ENCODE measurements around the gene C1orf116.

Gene C1orf116

GRCh38 chr1:207048041-207048440 lies 15.5 kb upstream of the C1orf116 start:
- Histone ChIP-seq H3K4me3 (ENCODE audit: low read depth, low read length) (no peak overlapping the region), H3K4me1 (ENCODE audit: control insufficient read depth, insufficient read depth, low read length) (no peaks in the 10 kb centered on the region; the same call in 1 of the 2 replicates), H3K36me3 (ENCODE audit: control insufficient read depth in 2 of 2, insufficient read depth in 1 of 2, low read length in 2 of 2) (peaks cover 0 to 40% of the 10 kb centered on the region in 2 experiments; a peak in 1 of 3 replicates), H3K9me3 (ENCODE audit: control insufficient read depth, insufficient read depth, low read depth, low read length) (no peaks in the 10 kb centered on the region), H3K27ac (ENCODE audit: extremely low read depth, low read depth, low read length) (no peak overlapping the region)
- CTCF ChIA-PET = interaction anchor here (1.2 to 3.6 kb wide), 3 partner anchors 26 to 123 kb away, joined by 4 to 25 read pairs (median 18); no protein-coding TSS in a partner anchor
- POLR2A ChIA-PET = no interaction called here
- TF ChIP-seq ZBTB44 (tag by site-specific recombination; IDR thresholded peaks at IDR 0.05) (no peak), TSHZ1 (tag by site-specific recombination; IDR thresholded peaks at IDR 0.05; ENCODE audit: borderline replicate concordance) (no peak), ZNF585B (tag by site-specific recombination; IDR thresholded peaks at IDR 0.05) (no peak), FEZF1 (tag by site-specific recombination; IDR thresholded peaks at IDR 0.05) (no peak), ZNF266 (tag by site-specific recombination; IDR thresholded peaks at IDR 0.05; ENCODE audit: low read depth) (no peak), KLF8 (tag by site-specific recombination; IDR thresholded peaks at IDR 0.05) (no peak), ZNF658 (tag by site-specific recombination; IDR thresholded peaks at IDR 0.05) (no peak), REST (tag by site-specific recombination; IDR thresholded peaks at IDR 0.05) (no peak), MZF1 (tag by site-specific recombination; IDR thresholded peaks at IDR 0.05; ENCODE audit: borderline replicate concordance) (no peak), BCL11B (tag by site-specific recombination; IDR thresholded peaks at IDR 0.05; ENCODE audit: low read depth) (no peak), SCRT1 (tag by site-specific recombination; IDR thresholded peaks at IDR 0.05; ENCODE audit: borderline replicate concordance) (no peak), INSM2 (tag by site-specific recombination; IDR thresholded peaks at IDR 0.05) (no peak), SCRT2 (tag by site-specific recombination; IDR thresholded peaks at IDR 0.05) (no peak), ZNF302 (tag by site-specific recombination; IDR thresholded peaks at IDR 0.05; ENCODE audit: low read depth) (no peak), ZNF18 (tag by site-specific recombination; IDR thresholded peaks at IDR 0.05) (no peak), ZSCAN4 (tag by site-specific recombination; IDR thresholded peaks at IDR 0.05) (no peak), ZNF184 (tag by site-specific recombination; IDR thresholded peaks at IDR 0.05) (no peak), ZNF23 (tag by site-specific recombination; IDR thresholded peaks at IDR 0.05; ENCODE audit: borderline replicate concordance) (no peak), ZNF37A (tag by site-specific recombination; IDR thresholded peaks at IDR 0.05) (no peak), ZFP41 (tag by site-specific recombination; IDR thresholded peaks at IDR 0.05; ENCODE audit: borderline replicate concordance) (no peak)

Data from HEK293 (cell line).